ENCODE results near the gene CACNB3. TPM values are rescaled to one million over a fixed set of nuclear protein-coding genes. Genes with fewer than 3 reads are reported as not detected.

Gene CACNB3
- total and polyA plus RNA-seq, 9 of the 15 experiments (the other 6 are each of a cell fraction or from before 2014, with no cell fraction given) = 0.24 to 2.0 (median 1.5) TPM

DNA sequence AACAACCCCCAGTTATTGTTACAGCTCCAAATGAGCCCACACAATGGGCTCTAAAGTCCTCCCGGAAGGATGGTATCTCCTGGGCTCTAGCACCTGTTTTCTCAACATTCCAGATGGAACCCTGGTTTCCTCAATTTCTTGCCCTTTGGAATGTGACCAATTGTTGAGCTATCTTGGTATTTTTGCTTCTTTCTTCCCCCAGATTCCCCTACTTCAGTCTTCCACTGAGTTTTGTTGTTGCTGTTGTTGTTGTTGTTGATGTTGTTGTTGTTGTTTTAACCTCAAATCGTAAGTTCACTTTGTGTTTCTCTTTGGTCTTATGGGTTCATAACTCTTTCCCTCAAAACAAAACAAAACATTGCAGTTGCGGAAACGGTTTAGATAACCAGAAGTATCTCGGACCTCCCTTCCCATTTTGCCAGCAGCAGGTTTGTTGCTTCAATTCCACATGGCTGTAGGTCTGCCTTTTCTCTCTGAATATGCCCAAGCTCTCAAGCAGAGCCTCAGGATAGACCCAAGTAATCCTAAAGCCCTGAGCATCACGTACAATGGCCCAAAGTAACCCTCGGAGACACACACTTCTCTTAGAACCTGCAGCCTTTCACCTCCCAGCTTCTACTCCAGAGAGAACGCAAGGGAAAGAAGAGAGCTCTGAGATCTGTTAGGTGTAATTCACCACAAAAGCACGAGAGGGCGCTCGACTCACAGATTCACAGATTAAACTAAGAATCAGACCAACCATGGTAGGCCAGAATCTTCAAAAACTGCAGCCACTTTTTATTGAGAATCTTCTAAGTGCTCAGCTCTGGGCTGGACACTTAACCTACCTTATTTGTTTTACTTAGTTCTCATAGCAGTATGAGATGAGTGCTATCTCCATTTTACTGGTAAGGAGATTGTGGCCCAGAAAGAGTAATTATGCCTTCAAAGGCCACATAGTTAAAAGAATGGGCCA lies 34.7 kb downstream of the CACNB3 start (continued):
- TF ChIP-seq, protein P1, sequence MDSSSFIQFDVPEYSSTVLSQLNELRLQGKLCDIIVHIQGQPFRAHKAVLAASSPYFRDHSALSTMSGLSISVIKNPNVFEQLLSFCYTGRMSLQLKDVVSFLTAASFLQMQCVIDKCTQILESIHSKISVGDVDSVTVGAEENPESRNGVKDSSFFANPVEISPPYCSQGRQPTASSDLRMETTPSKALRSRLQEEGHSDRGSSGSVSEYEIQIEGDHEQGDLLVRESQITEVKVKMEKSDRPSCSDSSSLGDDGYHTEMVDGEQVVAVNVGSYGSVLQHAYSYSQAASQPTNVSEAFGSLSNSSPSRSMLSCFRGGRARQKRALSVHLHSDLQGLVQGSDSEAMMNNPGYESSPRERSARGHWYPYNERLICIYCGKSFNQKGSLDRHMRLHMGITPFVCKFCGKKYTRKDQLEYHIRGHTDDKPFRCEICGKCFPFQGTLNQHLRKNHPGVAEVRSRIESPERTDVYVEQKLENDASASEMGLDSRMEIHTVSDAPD (CRISPR knock-in tag; IDR thresholded peaks at IDR 0.05) = no peak
- TF ChIP-seq ZNF239 (CRISPR knock-in tag; IDR thresholded peaks at IDR 0.05) (no peak), MAFG (tag; conservative IDR thresholded peaks at IDR 0.05) (no peak), SAP30 (IDR thresholded peaks at IDR 0.05; ENCODE audit: borderline replicate concordance, insufficient read depth, low read depth, low read length, poor library complexity, severe bottlenecking) (no peak), L3MBTL2 (IDR thresholded peaks at IDR 0.05) (peak; percentile 42), XRCC5 (IDR thresholded peaks at IDR 0.05; ENCODE audit: low read depth, low read length) (no peak), HDAC2 (IDR thresholded peaks at IDR 0.05) (no peak; the same call in 1 of the 2 replicates), CBX3 (IDR thresholded peaks at IDR 0.05; ENCODE audit: borderline replicate concordance in 1 of 2, low read length in 2 of 2) (peak in 1 of 2 experiments; percentile 12; a peak in 1 of 3 replicates), ETV6 (IDR thresholded peaks at IDR 0.05; ENCODE audit: borderline replicate concordance in 1 of 2, low read depth in 2 of 2, low read length in 1 of 2) (no peak), ETV6 (CRISPR knock-in tag; IDR thresholded peaks at IDR 0.05; ENCODE audit: borderline replicate concordance) (no peak), ZNF12 (CRISPR knock-in tag; IDR thresholded peaks at IDR 0.05) (no peak), ZNF347 (CRISPR knock-in tag; IDR thresholded peaks at IDR 0.05; ENCODE audit: low read depth) (no peak), SREBF2 (CRISPR knock-in tag; IDR thresholded peaks at IDR 0.05) (no peak)
- TF ChIP-seq, protein P2, sequence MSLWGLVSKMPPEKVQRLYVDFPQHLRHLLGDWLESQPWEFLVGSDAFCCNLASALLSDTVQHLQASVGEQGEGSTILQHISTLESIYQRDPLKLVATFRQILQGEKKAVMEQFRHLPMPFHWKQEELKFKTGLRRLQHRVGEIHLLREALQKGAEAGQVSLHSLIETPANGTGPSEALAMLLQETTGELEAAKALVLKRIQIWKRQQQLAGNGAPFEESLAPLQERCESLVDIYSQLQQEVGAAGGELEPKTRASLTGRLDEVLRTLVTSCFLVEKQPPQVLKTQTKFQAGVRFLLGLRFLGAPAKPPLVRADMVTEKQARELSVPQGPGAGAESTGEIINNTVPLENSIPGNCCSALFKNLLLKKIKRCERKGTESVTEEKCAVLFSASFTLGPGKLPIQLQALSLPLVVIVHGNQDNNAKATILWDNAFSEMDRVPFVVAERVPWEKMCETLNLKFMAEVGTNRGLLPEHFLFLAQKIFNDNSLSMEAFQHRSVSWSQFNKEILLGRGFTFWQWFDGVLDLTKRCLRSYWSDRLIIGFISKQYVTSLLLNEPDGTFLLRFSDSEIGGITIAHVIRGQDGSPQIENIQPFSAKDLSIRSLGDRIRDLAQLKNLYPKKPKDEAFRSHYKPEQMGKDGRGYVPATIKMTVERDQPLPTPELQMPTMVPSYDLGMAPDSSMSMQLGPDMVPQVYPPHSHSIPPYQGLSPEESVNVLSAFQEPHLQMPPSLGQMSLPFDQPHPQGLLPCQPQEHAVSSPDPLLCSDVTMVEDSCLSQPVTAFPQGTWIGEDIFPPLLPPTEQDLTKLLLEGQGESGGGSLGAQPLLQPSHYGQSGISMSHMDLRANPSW (CRISPR knock-in tag; IDR thresholded peaks at IDR 0.05) = no peak
- TF ChIP-seq, protein P3, sequence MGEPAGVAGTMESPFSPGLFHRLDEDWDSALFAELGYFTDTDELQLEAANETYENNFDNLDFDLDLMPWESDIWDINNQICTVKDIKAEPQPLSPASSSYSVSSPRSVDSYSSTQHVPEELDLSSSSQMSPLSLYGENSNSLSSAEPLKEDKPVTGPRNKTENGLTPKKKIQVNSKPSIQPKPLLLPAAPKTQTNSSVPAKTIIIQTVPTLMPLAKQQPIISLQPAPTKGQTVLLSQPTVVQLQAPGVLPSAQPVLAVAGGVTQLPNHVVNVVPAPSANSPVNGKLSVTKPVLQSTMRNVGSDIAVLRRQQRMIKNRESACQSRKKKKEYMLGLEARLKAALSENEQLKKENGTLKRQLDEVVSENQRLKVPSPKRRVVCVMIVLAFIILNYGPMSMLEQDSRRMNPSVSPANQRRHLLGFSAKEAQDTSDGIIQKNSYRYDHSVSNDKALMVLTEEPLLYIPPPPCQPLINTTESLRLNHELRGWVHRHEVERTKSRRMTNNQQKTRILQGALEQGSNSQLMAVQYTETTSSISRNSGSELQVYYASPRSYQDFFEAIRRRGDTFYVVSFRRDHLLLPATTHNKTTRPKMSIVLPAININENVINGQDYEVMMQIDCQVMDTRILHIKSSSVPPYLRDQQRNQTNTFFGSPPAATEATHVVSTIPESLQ (CRISPR knock-in tag; IDR thresholded peaks at IDR 0.05) = no peak
- TF ChIP-seq, protein P4, sequence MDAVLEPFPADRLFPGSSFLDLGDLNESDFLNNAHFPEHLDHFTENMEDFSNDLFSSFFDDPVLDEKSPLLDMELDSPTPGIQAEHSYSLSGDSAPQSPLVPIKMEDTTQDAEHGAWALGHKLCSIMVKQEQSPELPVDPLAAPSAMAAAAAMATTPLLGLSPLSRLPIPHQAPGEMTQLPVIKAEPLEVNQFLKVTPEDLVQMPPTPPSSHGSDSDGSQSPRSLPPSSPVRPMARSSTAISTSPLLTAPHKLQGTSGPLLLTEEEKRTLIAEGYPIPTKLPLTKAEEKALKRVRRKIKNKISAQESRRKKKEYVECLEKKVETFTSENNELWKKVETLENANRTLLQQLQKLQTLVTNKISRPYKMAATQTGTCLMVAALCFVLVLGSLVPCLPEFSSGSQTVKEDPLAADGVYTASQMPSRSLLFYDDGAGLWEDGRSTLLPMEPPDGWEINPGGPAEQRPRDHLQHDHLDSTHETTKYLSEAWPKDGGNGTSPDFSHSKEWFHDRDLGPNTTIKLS (IDR thresholded peaks at IDR 0.05; ENCODE audit: borderline replicate concordance, low read depth) = no peak
- TF ChIP-seq, protein P5, sequence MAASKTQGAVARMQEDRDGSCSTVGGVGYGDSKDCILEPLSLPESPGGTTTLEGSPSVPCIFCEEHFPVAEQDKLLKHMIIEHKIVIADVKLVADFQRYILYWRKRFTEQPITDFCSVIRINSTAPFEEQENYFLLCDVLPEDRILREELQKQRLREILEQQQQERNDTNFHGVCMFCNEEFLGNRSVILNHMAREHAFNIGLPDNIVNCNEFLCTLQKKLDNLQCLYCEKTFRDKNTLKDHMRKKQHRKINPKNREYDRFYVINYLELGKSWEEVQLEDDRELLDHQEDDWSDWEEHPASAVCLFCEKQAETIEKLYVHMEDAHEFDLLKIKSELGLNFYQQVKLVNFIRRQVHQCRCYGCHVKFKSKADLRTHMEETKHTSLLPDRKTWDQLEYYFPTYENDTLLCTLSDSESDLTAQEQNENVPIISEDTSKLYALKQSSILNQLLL (CRISPR knock-in tag; IDR thresholded peaks at IDR 0.05; ENCODE audit: borderline replicate concordance) = no peak
